ENCODE measurements around the gene OTOP3. TPM values are rescaled to one million over a fixed set of nuclear protein-coding genes. Genes with fewer than 3 reads are reported as not detected.

Gene OTOP3
- total RNA-seq, 1 donor from 2014 or later = 0.74 TPM

GRCh38 chr17:74947041-74947754 is 11.5 kb downstream of the OTOP3 start:
- no peak overlapping the region for H3K27ac ChIP-seq
- DNase-seq (ENCODE audit: extremely low spot score in 2 of 2) = no peak
- H3K9me3 ChIP-seq = no peaks in the 10 kb centered on the region
- intact Hi-C loops (cut with DNase I) = no loop called here
- no peaks in the 10 kb centered on the region for H3K4me1 ChIP-seq
- H3K36me3 ChIP-seq = no peaks in the 10 kb centered on the region
- no peak overlapping the region for H3K4me3 ChIP-seq
- no peak for TF ChIP-seq POLR2AphosphoS5 (IDR thresholded peaks at IDR 0.05; ENCODE audit: insufficient read depth in 1 of 2, low read depth in 1 of 2)
- no peak for TF ChIP-seq POLR2A (IDR thresholded peaks at IDR 0.05)
- TF ChIP-seq, protein P1, sequence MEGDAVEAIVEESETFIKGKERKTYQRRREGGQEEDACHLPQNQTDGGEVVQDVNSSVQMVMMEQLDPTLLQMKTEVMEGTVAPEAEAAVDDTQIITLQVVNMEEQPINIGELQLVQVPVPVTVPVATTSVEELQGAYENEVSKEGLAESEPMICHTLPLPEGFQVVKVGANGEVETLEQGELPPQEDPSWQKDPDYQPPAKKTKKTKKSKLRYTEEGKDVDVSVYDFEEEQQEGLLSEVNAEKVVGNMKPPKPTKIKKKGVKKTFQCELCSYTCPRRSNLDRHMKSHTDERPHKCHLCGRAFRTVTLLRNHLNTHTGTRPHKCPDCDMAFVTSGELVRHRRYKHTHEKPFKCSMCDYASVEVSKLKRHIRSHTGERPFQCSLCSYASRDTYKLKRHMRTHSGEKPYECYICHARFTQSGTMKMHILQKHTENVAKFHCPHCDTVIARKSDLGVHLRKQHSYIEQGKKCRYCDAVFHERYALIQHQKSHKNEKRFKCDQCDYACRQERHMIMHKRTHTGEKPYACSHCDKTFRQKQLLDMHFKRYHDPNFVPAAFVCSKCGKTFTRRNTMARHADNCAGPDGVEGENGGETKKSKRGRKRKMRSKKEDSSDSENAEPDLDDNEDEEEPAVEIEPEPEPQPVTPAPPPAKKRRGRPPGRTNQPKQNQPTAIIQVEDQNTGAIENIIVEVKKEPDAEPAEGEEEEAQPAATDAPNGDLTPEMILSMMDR (IDR thresholded peaks at IDR 0.05) = no peak
- H3K27me3 ChIP-seq = no peaks in the 10 kb centered on the region

GRCh38 chr17:74949455-74950115 is 13.9 kb downstream of the OTOP3 start:
- no peak for DNase-seq (ENCODE audit: extremely low spot score in 2 of 2)
- Histone ChIP-seq H3K27me3 (no peaks in the 10 kb centered on the region), H3K27ac (no peak overlapping the region), H3K4me1 (no peaks in the 10 kb centered on the region), H3K9me3 (no peaks in the 10 kb centered on the region), H3K4me3 (no peak overlapping the region), H3K36me3 (no peaks in the 10 kb centered on the region)
- intact Hi-C loops (cut with DNase I) = no loop called here
- TF ChIP-seq, protein P1 (IDR thresholded peaks at IDR 0.05) = no peak
- TF ChIP-seq POLR2AphosphoS5 (IDR thresholded peaks at IDR 0.05; ENCODE audit: insufficient read depth in 1 of 2, low read depth in 1 of 2) (no peak), POLR2A (IDR thresholded peaks at IDR 0.05) (no peak)

DNA sequence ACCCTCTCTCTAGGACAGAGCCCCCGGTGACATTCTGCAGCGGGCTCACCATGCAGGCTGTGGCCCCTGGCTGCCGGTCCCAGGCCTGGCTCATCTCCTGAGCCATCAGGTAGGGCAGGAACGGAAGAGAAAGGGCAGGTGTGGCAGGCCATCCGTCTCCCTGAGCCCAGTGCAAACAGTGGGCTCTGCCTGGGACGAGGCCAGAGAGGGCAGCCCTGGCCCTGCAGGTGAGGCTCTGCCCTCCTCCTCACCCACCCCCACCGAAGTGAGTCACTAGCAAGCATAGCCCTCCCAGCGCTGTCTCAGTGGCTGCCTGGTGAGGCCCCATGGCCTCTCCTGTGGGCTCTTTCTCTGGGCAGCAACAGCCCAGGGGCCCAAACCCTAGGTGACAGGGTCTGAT is 14.5 kb downstream of the OTOP3 start:
- no peak for DNase-seq (ENCODE audit: extremely low spot score in 2 of 2)
- TF ChIP-seq, protein P1 (IDR thresholded peaks at IDR 0.05) = no peak
- no peak for TF ChIP-seq POLR2AphosphoS5 (IDR thresholded peaks at IDR 0.05; ENCODE audit: insufficient read depth in 1 of 2, low read depth in 1 of 2)
- no peak for TF ChIP-seq POLR2A (IDR thresholded peaks at IDR 0.05)
- intact Hi-C loops (cut with DNase I) = no loop called here
- H3K9me3 ChIP-seq = no peaks in the 10 kb centered on the region
- no peak overlapping the region for H3K4me3 ChIP-seq
- H3K4me1 ChIP-seq = no peaks in the 10 kb centered on the region
- H3K27me3 ChIP-seq = no peaks in the 10 kb centered on the region
- H3K27ac ChIP-seq = no peak overlapping the region
- no peaks in the 10 kb centered on the region for H3K36me3 ChIP-seq

DNA sequence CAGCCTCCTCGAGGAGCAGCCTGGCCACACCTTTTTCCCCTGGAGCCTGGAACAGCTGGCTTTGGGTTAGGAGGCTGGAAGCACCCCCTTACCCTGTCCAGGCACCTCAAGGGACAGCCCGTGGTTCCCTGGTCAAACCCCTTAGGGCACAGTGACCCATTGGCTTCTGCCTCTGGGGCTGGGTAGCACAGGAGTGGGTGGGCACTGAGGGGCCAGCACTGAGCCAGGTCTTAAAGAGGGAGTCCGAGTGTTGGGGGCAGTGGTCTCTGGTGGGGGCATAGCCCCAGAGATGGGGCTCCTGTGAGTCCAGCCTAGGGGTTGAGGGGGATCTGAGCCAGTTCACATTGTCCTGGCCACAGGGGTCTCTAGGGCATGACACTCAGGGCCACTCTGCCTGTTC is 15.4 kb downstream of the OTOP3 start:
- no peak for DNase-seq (ENCODE audit: extremely low spot score in 2 of 2)
- Histone ChIP-seq H3K27ac (no peak overlapping the region), H3K36me3 (no peaks in the 10 kb centered on the region), H3K27me3 (no peaks in the 10 kb centered on the region), H3K4me3 (no peak overlapping the region), H3K9me3 (no peaks in the 10 kb centered on the region), H3K4me1 (no peaks in the 10 kb centered on the region)
- intact Hi-C loops (cut with DNase I) = no loop called here
- TF ChIP-seq POLR2AphosphoS5 (IDR thresholded peaks at IDR 0.05; ENCODE audit: insufficient read depth in 1 of 2, low read depth in 1 of 2) (no peak), POLR2A (IDR thresholded peaks at IDR 0.05) (no peak)
- TF ChIP-seq, protein P1 (IDR thresholded peaks at IDR 0.05) = no peak
